ENCODE data around the gene PTPRE.

Gene PTPRE, protein sequence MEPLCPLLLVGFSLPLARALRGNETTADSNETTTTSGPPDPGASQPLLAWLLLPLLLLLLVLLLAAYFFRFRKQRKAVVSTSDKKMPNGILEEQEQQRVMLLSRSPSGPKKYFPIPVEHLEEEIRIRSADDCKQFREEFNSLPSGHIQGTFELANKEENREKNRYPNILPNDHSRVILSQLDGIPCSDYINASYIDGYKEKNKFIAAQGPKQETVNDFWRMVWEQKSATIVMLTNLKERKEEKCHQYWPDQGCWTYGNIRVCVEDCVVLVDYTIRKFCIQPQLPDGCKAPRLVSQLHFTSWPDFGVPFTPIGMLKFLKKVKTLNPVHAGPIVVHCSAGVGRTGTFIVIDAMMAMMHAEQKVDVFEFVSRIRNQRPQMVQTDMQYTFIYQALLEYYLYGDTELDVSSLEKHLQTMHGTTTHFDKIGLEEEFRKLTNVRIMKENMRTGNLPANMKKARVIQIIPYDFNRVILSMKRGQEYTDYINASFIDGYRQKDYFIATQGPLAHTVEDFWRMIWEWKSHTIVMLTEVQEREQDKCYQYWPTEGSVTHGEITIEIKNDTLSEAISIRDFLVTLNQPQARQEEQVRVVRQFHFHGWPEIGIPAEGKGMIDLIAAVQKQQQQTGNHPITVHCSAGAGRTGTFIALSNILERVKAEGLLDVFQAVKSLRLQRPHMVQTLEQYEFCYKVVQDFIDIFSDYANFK

GRCh38 chr10:127906548-127907377, at the start of gene PTPRE:
TSS of gene PTPRE (plus strand) at chr10:127907103. CDS start at chr10:128040882, 133,779 bp downstream.
- peak; percentile 71 to 78 for DNase-seq

DNA sequence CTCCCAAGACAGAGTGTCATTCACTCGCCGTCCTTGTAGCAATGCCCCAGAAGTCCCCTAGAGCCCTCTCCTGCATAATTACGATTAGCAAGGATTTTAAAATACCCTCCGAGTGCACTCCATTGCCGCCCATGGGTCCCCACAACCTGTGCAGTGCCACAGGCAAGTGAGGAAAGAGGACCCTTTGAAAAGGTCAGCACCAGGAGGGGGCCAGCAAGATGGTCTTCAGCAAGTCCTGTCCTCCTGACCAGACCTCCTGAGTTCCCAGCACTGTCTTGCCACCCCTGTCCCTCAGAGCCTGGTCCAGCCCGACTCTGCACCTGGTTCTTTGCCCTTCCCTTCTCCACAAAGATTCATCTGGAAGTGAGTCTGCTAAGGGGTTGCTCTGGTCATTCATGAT, 46.3 kb upstream of the PTPRE start:
- DNase-seq = no peak

- DNase-seq = no peak
Observed at GRCh38 chr10:127863231-127863825, 43.6 kb upstream of the PTPRE start.

- DNase-seq = no peak
Observed at GRCh38 chr10:127866276-127867013, 40.5 kb upstream of the PTPRE start.

- DNase-seq = no peak
Observed at GRCh38 chr10:127867805-127868204, 39.1 kb upstream of the PTPRE start.

DNA sequence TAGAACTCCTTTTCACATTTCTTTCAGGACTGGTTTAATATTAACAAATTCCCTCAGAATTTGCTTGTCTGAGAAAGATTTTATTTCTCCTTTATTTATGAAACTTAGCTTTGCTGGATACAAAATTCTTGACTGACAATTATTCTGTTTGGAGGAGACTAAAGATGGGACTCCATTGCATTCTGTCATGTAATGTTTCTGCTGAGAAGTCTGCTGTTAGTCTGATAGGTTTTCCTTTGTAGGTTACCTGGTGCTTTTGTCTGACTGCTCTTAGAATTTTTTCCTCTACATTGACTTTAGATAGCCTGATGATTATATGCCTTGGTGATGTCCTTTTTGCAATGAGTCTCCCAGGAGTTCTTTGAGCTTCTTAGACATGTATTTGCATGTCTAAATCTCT, 37.6 kb upstream of the PTPRE start:
- DNase-seq = no peak

DNA sequence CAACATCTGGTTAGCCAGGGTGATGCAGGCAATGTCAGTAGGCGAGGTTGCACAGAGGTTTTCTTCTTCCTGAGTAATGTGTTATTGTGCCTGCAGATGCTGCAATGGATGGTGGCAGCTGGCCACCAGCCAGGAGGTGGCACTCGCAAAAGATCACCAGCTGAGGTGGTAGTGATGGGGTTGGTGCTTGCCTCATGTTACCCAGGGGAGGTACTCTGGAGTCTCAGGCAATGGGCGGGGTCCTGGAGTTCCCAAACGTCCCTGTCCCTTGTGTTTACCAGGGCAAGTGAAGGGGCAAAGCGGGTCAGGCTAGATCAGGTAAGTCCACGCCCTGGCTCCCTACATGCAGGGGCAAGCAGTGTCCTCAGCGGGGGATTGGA, 35.3 kb upstream of the PTPRE start:
- no peak for DNase-seq

DNA sequence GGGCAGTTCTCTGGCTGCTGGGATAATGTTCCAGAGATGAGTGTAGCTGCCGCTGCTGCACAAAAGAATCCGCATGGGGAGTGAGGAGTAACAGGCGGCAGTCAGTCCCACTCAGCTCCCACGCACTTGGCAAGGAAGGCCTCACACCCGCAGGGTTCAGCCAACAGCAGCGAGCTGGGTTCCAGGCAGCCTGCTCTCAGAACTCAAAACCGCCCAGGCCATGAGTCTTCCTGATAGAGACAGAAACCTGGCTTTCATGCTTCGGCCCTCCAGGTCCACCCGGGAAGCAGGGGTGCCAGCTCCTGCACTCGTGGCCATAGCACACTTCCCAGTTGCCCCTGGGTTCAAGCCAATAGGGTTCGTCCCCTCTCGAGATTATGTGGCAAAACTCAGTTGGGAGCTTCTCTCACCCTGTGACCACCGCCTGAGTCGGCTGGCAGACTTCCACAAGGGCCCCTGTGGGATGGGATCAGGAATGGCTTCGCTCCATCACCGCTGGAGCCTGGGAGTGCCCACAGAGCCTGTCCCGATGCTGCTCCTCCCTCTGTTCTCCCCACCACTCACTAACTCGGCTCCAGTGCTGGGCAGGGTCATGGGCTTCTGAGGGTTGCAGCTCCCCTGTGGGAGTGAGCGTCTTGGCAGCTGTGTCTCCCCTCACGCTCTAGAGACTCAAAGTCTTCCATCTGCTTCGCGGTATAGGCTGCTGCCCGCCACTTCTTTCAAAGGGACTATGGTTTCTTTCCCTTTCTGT, 34.7 kb upstream of the PTPRE start:
- no peak for DNase-seq

- no peak for DNase-seq
Observed at GRCh38 chr10:127872871-127873600, 33.9 kb upstream of the PTPRE start.

DNA sequence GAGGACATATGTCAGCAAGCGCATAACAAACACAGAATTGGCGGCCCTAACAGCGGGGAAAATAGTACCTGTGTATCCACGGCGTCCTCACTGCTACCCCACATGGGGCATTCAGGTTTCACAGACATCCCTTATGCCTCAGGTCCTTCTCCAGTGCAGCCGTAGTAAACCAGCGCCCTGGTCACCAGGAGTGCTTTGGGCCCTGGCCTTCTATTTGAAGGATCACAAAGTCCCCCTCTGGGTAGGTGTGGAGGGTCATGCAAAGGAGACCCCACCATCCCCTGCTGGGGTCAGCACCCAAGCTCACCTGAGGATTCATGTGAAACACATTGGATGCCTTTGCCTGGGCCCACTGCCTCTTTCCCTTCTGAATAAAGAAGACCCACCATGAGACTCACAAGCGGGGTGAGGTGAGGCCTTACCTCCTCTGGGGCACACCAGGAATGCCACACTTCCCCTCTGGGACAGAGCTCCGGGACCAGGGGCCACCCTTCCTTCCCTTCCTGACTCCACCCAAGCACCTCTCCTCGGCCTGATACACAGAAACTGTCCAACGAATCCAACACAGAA, 32.9 kb upstream of the PTPRE start:
- DNase-seq = no peak

- DNase-seq = no peak
Observed at GRCh38 chr10:127874671-127875448, 32.0 kb upstream of the PTPRE start.

DNA sequence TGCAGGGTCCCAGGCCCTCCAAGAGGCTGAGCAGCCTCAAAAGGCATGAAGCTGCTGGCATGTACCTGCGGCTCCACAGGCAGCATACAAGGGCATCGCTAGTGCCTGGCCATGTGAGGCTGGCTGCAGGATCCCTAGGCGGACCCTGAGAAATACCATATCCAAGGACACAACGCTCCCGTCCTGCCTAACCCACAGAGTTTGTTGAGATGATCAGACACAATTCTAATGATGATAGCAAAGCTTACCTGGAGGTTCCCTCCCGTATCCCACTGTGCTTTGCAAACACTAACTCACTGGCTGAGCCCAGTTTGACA, 31.5 kb upstream of the PTPRE start:
- no peak for DNase-seq

DNA sequence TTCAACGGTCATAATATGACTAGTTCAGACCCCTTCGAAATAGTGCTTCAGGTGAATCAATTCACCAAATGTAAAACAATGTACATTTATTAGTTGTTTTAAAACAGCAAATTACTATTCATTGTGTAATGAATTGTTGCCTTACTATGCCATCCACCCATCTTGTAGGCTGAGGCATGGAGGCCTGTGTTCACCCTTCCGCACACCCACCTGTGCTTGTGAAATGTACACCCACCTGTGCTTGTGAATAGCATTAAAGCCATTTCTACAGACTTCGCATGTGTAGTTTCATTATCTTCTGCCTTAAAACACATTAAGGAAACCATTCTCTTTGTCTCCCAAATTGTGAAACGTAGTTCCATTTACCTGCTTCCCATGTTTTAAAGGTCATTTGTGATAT, 31.0 kb upstream of the PTPRE start:
- no peak for DNase-seq

DNA sequence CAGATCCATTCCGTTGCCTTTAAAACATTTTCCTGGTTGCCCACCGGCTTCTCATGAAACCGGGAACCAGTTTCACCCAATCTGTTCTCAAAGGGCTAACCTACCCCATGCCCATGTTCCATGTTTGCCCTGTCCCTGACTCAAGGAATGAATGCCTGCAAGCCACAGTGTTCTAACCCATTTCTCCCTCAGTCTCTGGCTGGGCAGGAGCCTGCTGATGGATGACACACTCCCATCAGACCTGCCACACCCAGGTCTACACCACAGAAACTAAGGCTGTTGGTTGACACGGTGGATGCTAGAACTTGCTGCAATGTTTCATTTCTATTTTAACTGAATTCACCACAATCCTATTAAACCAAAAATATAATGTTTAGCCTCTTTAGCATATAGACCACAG, 29.8 kb upstream of the PTPRE start:
- DNase-seq = no peak

- no peak for DNase-seq
Observed at GRCh38 chr10:127877699-127878098, 29.2 kb upstream of the PTPRE start.

- DNase-seq = no peak
Observed at GRCh38 chr10:127878475-127879055, 28.3 kb upstream of the PTPRE start.

- no peak for DNase-seq
Observed at GRCh38 chr10:127880557-127880956, 26.3 kb upstream of the PTPRE start.

GRCh38 chr10:127881262-127881661, 25.6 kb upstream of the PTPRE start:
- DNase-seq = no peak

- no peak for DNase-seq
Observed at GRCh38 chr10:127882391-127882790, 24.5 kb upstream of the PTPRE start.
